ENCODE measurements around the gene HTR2A. TPM values are rescaled to one million over a fixed set of nuclear protein-coding genes. Genes with fewer than 3 reads are reported as not detected.
A peak's percentile ranks its signal among the peaks of the same experiment; 100 is the strongest.

Gene HTR2A
- total RNA-seq, 1 experiment from 2014 or later: not detected

DNA sequence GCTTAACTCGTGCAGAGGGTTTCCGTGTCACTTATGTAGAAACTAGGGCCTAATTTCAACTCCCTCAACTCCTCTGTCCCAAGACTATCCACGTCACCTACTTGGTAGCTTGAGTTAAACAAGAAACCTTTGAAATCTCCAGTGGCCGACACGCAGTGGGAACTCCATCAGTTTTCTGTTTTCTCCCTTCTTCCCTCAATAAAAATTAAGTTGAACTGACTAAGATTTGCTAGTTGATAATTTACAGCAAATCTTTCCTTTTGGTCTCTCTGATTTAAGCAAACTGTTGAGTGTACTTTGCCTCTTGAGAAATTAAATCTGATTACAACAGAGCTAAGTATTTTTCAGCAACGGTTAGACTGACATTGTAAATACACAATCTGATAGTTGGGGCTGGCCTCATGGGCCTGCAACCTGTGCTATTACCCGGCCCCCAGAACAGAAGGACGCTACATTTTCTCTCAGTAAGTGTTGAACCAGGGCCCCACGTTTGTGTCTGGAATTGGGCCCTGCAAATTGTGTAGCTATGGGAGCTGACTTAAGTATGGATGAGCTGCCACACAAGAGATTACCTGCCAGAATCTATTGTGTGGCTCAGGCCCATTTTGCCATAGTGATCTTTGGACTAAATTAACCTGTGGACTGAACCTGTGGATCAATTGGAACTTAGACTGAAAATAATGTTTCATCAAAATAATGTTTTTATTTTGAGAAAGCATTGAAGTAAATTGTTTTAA, 99.2 kb downstream of the HTR2A start:
- RAD21 ChIA-PET (ENCODE audit: low non-redundant PET in 1 of 2, low total read pairs in 2 of 2, uncharacterized antibody in 2 of 2, unreplicated experiment in 2 of 2): no interaction called here
- Histone ChIP-seq H4K20me1 (ENCODE audit: insufficient read depth) (no peaks in the 10 kb centered on the region), H3K9ac (ENCODE audit: low read length) (peak overlapping the region; percentile 83), H2AFZ (ENCODE audit: low read depth, low read length, poor library complexity, severe bottlenecking) (peak overlapping the region; percentile 77), H3K36me3 (ENCODE audit: control insufficient read depth in 1 of 2, insufficient read depth in 2 of 2, low read length in 2 of 2) (no peaks in the 10 kb centered on the region), H3K4me1 (ENCODE audit: control insufficient read depth in 1 of 2, insufficient read depth in 2 of 2, low read length in 2 of 2) (peaks cover 14 to 21% of the 10 kb centered on the region in 2 experiments), H3K4me3 (replicated peaks in 1 of 2; ENCODE audit: low read depth in 1 of 2, low read length in 2 of 2) (peak overlapping the region; percentile 63 to 78), H3K27me3 (ENCODE audit: insufficient read depth, low read length) (no peaks in the 10 kb centered on the region), H3K9me2 (ENCODE audit: insufficient read depth) (no peaks in the 10 kb centered on the region), H3K9me3 (ENCODE audit: control insufficient read depth in 1 of 2, insufficient read depth in 1 of 2, low read depth in 1 of 2, low read length in 2 of 2) (no peaks in the 10 kb centered on the region), H3K4me2 (ENCODE audit: low read length) (peak overlapping the region; percentile 89), H3K27ac (ENCODE audit: low read depth, low read length) (peak overlapping the region; percentile 89), H3K79me2 (ENCODE audit: insufficient read depth, low read length) (peaks cover 42% of the 10 kb centered on the region)
- ATAC-seq (no peak), DNase-seq (ENCODE audit: low read depth, low spot score) (no peak)
- TF ChIP-seq EZH2 (IDR thresholded peaks at IDR 0.05) (no peak), SIN3A (IDR thresholded peaks at IDR 0.05; ENCODE audit: low read depth) (no peak), TCF7L2 (IDR thresholded peaks at IDR 0.05; ENCODE audit: borderline replicate concordance, extremely low read depth, insufficient read depth, insufficient read length) (no peak), JUND (IDR thresholded peaks at IDR 0.05) (no peak)
- CTCF ChIA-PET: no interaction called here
- intact Hi-C loops (cut with micrococcal nuclease): no loop called here
- POLR2A ChIA-PET: no interaction called here
- BruUV-seq (replicated peaks): TSS peak; percentile 95

GRCh38 chr13:46796515-46797474, 100.1 kb downstream of the HTR2A start, which contains the start of gene ESD:
Gene ESD (minus strand): TSS chr13:46797161. CDS start chr13:46791413, 5,748 bp downstream.
- Histone ChIP-seq H3K4me2 (ENCODE audit: low read length) (peak within 1 kb of the TSS; percentile 89), H3K4me1 (ENCODE audit: control insufficient read depth in 1 of 2, insufficient read depth in 2 of 2, low read length in 2 of 2) (peaks cover 14 to 21% of the 10 kb centered on the region in 2 experiments), H3K9ac (ENCODE audit: low read length) (peak within 1 kb of the TSS; percentile 83), H3K9me2 (ENCODE audit: insufficient read depth) (no peaks in the 10 kb centered on the region), H3K9me3 (ENCODE audit: control insufficient read depth in 1 of 2, insufficient read depth in 1 of 2, low read depth in 1 of 2, low read length in 2 of 2) (no peaks in the 10 kb centered on the region), H3K4me3 (replicated peaks in 1 of 2; ENCODE audit: low read depth in 1 of 2, low read length in 2 of 2) (peak within 1 kb of the TSS; percentile 63 to 78), H4K20me1 (ENCODE audit: insufficient read depth) (no peaks in the 10 kb centered on the region), H2AFZ (ENCODE audit: low read depth, low read length, poor library complexity, severe bottlenecking) (peak within 1 kb of the TSS; percentile 77), H3K79me2 (ENCODE audit: insufficient read depth, low read length) (peaks cover 50% of the 10 kb centered on the region), H3K27me3 (ENCODE audit: insufficient read depth, low read length) (no peaks in the 10 kb centered on the region), H3K36me3 (ENCODE audit: control insufficient read depth in 1 of 2, insufficient read depth in 2 of 2, low read length in 2 of 2) (peaks cover 0 to under 1% of the 10 kb centered on the region in 2 experiments; a peak in 1 of 4 replicates), H3K27ac (ENCODE audit: low read depth, low read length) (peak within 1 kb of the TSS; percentile 89)
- ChIA-PET RAD21 (ENCODE audit: low non-redundant PET in 1 of 2, low total read pairs in 2 of 2, uncharacterized antibody in 2 of 2, unreplicated experiment in 2 of 2) (interaction anchor here in 1 of 2 experiments (0.9 kb wide), 1 partner anchor 31 kb away, joined by 3 read pairs; no protein-coding TSS in a partner anchor), POLR2A (no interaction called here), CTCF (no interaction called here)
- intact Hi-C loops (cut with micrococcal nuclease): no loop called here
- BruUV-seq (replicated peaks): TSS peak; percentile 61
- ATAC-seq (peak; percentile 92), DNase-seq (ENCODE audit: low read depth, low spot score) (peak; percentile 85)
- TF ChIP-seq JUND (IDR thresholded peaks at IDR 0.05) (no peak), YY1 (IDR thresholded peaks at IDR 0.05; ENCODE audit: extremely low read depth, insufficient replicate concordance, low read depth, low read length) (peak; percentile 91), SIN3A (IDR thresholded peaks at IDR 0.05; ENCODE audit: low read depth) (peak; percentile 47; the same call in 1 of the 2 replicates), EGR1 (IDR thresholded peaks at IDR 0.05; ENCODE audit: low read depth) (peak; percentile 58; the same call in 1 of the 2 replicates), POLR2A (IDR thresholded peaks at IDR 0.05; ENCODE audit: borderline replicate concordance, extremely low read depth, insufficient read depth, insufficient read length) (peak; percentile 85), ZNF274 (IDR thresholded peaks at IDR 0.05; ENCODE audit: low read depth, low read length) (no peak), ZBTB33 (IDR thresholded peaks at IDR 0.05; ENCODE audit: extremely low read depth, insufficient replicate concordance, low read length) (peak; percentile 45), SP1 (IDR thresholded peaks at IDR 0.05; ENCODE audit: low read depth) (0 out of 2 replicates have a peak, but pooled peaks have one; percentile 12), ZFX (IDR thresholded peaks at IDR 0.05) (peak; percentile 94), POLR2AphosphoS5 (IDR thresholded peaks at IDR 0.05; ENCODE audit: low read depth, low read length) (peak; percentile 87)
- TF ChIP-seq, protein P1, sequence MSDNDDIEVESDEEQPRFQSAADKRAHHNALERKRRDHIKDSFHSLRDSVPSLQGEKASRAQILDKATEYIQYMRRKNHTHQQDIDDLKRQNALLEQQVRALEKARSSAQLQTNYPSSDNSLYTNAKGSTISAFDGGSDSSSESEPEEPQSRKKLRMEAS (IDR thresholded peaks at IDR 0.05): peak; percentile 93
